H1 (cell line): Measurements from ENCODE around the gene ANKRD13B. TPM values are rescaled to one million over a fixed set of nuclear protein-coding genes. Genes with fewer than 3 reads are reported as not detected.

ENCODE experiments used
- ASH2L ChIP-seq: fragments of 200-600, 300-600 bp; sonication (generic); IDR thresholded peaks from one replicate; pipeline ENCODE4 v1.7.1; 2017; ENCODE audit warnings: low read length
- BRCA1 ChIP-seq: IDR thresholded peaks from 2 replicates; pipeline ENCODE4 v1.6.1; 2012; ENCODE audit warnings: low read depth, low read length, improper control_type of control experiment
- JUN ChIP-seq: IDR thresholded peaks from 2 replicates; pipeline ENCODE4 v1.6.1; 2011; ENCODE audit warnings: low read depth, mild to moderate bottlenecking, improper control_type of control experiment, low read length
- KDM1A ChIP-seq: fragments of 200-600, 300-600 bp; sonication (generic); IDR thresholded peaks from 2 replicates; pipeline ENCODE4 v1.7.1; 2016; ENCODE audit warnings: mild to moderate bottlenecking, low read length, borderline replicate concordance
- POLR2A ChIP-seq, 2 experiments: IDR thresholded peaks; 1 replicate in 1 of 2; 2 replicates in 1 of 2; pipeline ENCODE4 v1.6.1; 2011; ENCODE audit warnings: low read depth in 2 of 2, low read length in 2 of 2, mild to moderate bottlenecking in 2 of 2; ENCODE audit errors: control extremely low read depth in 1 of 2
- RAD21 ChIP-seq, 2 experiments: IDR thresholded peaks in 1 of 2; conservative IDR thresholded peaks in 1 of 2; 2 replicates each; pipeline ENCODE4 v1.6.1; 2011; ENCODE audit warnings: low read depth in 2 of 2, low read length in 2 of 2, improper control_type of control experiment in 1 of 2, inconsistent platforms in 1 of 2, mild to moderate bottlenecking in 1 of 2, moderate library complexity in 1 of 2
- RBBP5 ChIP-seq: IDR thresholded peaks from 2 replicates; pipeline ENCODE4 v1.7.1; 2012; ENCODE audit warnings: low read depth, mild to moderate bottlenecking, inconsistent platforms, low read length, moderate library complexity, borderline replicate concordance
- SP1 ChIP-seq: IDR thresholded peaks from 2 replicates; pipeline ENCODE4 v1.6.1; 2011; ENCODE audit warnings: low read depth, low read length
- SUZ12 ChIP-seq: fragments of 200-600 bp; sonication (generic); IDR thresholded peaks from 2 replicates; pipeline ENCODE4 v1.6.1; 2012; ENCODE audit warnings: mild to moderate bottlenecking, inconsistent platforms, low read length, moderate library complexity, mixed read lengths
- polyA plus RNA-seq, 7 experiments: library from polyadenylated mRNA; depleted of rRNA in 3 of 7; stranded (reverse) in 5 of 7; unstranded in 2 of 7; fragments of >200 nt in 5 of 7; fragments of 200-250 nt in 2 of 7; gene quantifications; 1 replicate in 5 of 7; 2 replicates in 1 of 7; 4 replicates in 1 of 7; pipeline versions ENCODE4 v1.2.1 to v1.2.3, GENCODE V29; 2011 to 2013; ENCODE audit warnings: missing spikeins in 2 of 7, mixed read lengths in 2 of 7
- total RNA-seq: library from RNA; stranded (reverse); fragmentation: NEBNext Ultra II Directional; extraction: Animal tissue kit (Norgen Biotek cat#: 25700); gene quantifications from 2 replicates; pipeline ENCODE4 v1.2.1, GENCODE V29; 2021
- TF ChIP-seq, protein P1 (sequence below): fragments of 300-600 bp; sonication (generic); IDR thresholded peaks from 2 replicates; pipeline ENCODE4 v1.7.1; 2012; ENCODE audit warnings: low read length, moderate library complexity, mild to moderate bottlenecking, inconsistent platforms; ENCODE audit not compliant: insufficient replicate concordance
- TF ChIP-seq, protein P2 (sequence below): IDR thresholded peaks from 2 replicates; pipeline ENCODE4 v1.6.1; 2012; ENCODE audit warnings: inconsistent platforms

ANKRD13B gene
- total and polyA plus RNA-seq, 2 of the 8 experiments (the other 6 are each of a cell fraction or from before 2014, with no cell fraction given): 16.4 to 48.5 TPM

DNA sequence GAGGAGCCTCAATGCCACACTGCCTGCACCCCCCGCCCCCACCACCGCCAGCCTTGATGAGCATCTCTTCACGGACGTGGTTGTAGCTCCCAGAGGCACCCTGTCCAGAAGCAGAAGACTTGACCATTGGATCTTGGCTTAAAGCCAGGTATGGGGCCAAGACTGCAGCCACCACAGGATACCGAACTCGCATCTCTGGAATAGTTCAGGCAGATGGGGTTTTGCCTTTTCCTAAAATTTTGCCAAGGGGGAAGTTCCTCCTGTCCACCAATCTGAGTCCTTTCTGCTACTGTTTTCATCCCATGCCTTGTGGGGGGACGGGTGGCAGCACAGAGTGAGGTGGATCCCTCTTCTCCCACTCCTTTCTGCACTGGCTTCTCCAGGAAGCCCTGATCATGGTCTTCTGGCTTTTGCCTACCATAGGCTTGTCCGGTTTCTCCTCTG is 28.8 kb downstream of the ANKRD13B start (continued):
- TF ChIP-seq, protein P1, sequence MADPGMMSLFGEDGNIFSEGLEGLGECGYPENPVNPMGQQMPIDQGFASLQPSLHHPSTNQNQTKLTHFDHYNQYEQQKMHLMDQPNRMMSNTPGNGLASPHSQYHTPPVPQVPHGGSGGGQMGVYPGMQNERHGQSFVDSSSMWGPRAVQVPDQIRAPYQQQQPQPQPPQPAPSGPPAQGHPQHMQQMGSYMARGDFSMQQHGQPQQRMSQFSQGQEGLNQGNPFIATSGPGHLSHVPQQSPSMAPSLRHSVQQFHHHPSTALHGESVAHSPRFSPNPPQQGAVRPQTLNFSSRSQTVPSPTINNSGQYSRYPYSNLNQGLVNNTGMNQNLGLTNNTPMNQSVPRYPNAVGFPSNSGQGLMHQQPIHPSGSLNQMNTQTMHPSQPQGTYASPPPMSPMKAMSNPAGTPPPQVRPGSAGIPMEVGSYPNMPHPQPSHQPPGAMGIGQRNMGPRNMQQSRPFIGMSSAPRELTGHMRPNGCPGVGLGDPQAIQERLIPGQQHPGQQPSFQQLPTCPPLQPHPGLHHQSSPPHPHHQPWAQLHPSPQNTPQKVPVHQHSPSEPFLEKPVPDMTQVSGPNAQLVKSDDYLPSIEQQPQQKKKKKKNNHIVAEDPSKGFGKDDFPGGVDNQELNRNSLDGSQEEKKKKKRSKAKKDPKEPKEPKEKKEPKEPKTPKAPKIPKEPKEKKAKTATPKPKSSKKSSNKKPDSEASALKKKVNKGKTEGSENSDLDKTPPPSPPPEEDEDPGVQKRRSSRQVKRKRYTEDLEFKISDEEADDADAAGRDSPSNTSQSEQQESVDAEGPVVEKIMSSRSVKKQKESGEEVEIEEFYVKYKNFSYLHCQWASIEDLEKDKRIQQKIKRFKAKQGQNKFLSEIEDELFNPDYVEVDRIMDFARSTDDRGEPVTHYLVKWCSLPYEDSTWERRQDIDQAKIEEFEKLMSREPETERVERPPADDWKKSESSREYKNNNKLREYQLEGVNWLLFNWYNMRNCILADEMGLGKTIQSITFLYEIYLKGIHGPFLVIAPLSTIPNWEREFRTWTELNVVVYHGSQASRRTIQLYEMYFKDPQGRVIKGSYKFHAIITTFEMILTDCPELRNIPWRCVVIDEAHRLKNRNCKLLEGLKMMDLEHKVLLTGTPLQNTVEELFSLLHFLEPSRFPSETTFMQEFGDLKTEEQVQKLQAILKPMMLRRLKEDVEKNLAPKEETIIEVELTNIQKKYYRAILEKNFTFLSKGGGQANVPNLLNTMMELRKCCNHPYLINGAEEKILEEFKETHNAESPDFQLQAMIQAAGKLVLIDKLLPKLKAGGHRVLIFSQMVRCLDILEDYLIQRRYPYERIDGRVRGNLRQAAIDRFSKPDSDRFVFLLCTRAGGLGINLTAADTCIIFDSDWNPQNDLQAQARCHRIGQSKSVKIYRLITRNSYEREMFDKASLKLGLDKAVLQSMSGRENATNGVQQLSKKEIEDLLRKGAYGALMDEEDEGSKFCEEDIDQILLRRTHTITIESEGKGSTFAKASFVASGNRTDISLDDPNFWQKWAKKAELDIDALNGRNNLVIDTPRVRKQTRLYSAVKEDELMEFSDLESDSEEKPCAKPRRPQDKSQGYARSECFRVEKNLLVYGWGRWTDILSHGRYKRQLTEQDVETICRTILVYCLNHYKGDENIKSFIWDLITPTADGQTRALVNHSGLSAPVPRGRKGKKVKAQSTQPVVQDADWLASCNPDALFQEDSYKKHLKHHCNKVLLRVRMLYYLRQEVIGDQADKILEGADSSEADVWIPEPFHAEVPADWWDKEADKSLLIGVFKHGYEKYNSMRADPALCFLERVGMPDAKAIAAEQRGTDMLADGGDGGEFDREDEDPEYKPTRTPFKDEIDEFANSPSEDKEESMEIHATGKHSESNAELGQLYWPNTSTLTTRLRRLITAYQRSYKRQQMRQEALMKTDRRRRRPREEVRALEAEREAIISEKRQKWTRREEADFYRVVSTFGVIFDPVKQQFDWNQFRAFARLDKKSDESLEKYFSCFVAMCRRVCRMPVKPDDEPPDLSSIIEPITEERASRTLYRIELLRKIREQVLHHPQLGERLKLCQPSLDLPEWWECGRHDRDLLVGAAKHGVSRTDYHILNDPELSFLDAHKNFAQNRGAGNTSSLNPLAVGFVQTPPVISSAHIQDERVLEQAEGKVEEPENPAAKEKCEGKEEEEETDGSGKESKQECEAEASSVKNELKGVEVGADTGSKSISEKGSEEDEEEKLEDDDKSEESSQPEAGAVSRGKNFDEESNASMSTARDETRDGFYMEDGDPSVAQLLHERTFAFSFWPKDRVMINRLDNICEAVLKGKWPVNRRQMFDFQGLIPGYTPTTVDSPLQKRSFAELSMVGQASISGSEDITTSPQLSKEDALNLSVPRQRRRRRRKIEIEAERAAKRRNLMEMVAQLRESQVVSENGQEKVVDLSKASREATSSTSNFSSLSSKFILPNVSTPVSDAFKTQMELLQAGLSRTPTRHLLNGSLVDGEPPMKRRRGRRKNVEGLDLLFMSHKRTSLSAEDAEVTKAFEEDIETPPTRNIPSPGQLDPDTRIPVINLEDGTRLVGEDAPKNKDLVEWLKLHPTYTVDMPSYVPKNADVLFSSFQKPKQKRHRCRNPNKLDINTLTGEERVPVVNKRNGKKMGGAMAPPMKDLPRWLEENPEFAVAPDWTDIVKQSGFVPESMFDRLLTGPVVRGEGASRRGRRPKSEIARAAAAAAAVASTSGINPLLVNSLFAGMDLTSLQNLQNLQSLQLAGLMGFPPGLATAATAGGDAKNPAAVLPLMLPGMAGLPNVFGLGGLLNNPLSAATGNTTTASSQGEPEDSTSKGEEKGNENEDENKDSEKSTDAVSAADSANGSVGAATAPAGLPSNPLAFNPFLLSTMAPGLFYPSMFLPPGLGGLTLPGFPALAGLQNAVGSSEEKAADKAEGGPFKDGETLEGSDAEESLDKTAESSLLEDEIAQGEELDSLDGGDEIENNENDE: no peak
- TF ChIP-seq RAD21 (IDR thresholded peaks at IDR 0.05 in 1 of 2, conservative IDR thresholded peaks at IDR 0.05 in 1 of 2; ENCODE audit: low read depth in 2 of 2, low read length in 2 of 2): no peak
- TF ChIP-seq JUN: no peak
- no peak for TF ChIP-seq KDM1A
- TF ChIP-seq SP1: no peak
- TF ChIP-seq BRCA1: no peak
- TF ChIP-seq ASH2L: no peak
- no peak for TF ChIP-seq SUZ12
- TF ChIP-seq, protein P2, sequence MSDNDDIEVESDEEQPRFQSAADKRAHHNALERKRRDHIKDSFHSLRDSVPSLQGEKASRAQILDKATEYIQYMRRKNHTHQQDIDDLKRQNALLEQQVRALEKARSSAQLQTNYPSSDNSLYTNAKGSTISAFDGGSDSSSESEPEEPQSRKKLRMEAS: no peak
- no peak for TF ChIP-seq POLR2A (IDR thresholded peaks at IDR 0.05; ENCODE audit: control extremely low read depth in 1 of 2, low read depth in 2 of 2, low read length in 2 of 2)
- TF ChIP-seq RBBP5: no peak
